WI38 (cell line): Measurements from ENCODE around the gene FAM135A.

ENCODE experiments used
- H3K4me3 ChIP-seq: 2 replicates; pipeline ENCODE4 v1.5.1; 2011; ENCODE audit warnings: low read depth, mild to moderate bottlenecking, control low read depth, low read length
- CTCF ChIP-seq: IDR thresholded peaks from 2 replicates; pipeline ENCODE4 v1.5.1; 2012; ENCODE audit warnings: low read depth, mild to moderate bottlenecking, control low read depth, low read length

The FAM135A gene

GRCh38 chr6:70506321-70506720 lies 93.0 kb downstream of the FAM135A start:
- no peak overlapping the region for H3K4me3 ChIP-seq
- TF ChIP-seq CTCF: no peak

GRCh38 chr6:70507161-70507560 lies 93.9 kb downstream of the FAM135A start:
- H3K4me3 ChIP-seq: no peak overlapping the region
- TF ChIP-seq CTCF: no peak

- H3K4me3 ChIP-seq: no peak overlapping the region
- TF ChIP-seq CTCF: no peak
Measured at GRCh38 chr6:70508953-70509352, 95.6 kb downstream of the FAM135A start.

- H3K4me3 ChIP-seq: no peak overlapping the region
- TF ChIP-seq CTCF: no peak
Measured at GRCh38 chr6:70510600-70510999, 97.3 kb downstream of the FAM135A start.

GRCh38 chr6:70518723-70519122 lies 105.4 kb downstream of the FAM135A start:
- H3K4me3 ChIP-seq: no peak overlapping the region
- TF ChIP-seq CTCF: no peak

GRCh38 chr6:70520575-70520974 lies 107.3 kb downstream of the FAM135A start:
- no peak overlapping the region for H3K4me3 ChIP-seq
- no peak for TF ChIP-seq CTCF

- no peak for TF ChIP-seq CTCF
- no peak overlapping the region for H3K4me3 ChIP-seq
Measured at GRCh38 chr6:70524721-70525286, 111.5 kb downstream of the FAM135A start.
